Body of pancreas (tissue), 4 donors: ENCODE measurements around the gene RALGPS2.

Experiments
- POLR2A ChIP-seq, 3 donors: fragments of 450-650 bp; IDR thresholded peaks; one replicate each; pipeline ENCODE4 v1.6.1; 2016; ENCODE audit warnings: antibody characterized with exemption in 3 of 3, mild to moderate bottlenecking in 2 of 3
- TF ChIP-seq, protein P1 (sequence below), 7 experiments: fragments of 450-650 bp in 4 of 7; fragments of 200-600 bp in 3 of 7; sonication (generic) in 3 of 7; IDR thresholded peaks; one replicate each; pipeline ENCODE4 v1.5.1; 2016 to 2019; ENCODE audit warnings: antibody characterized with exemption in 7 of 7

GRCh38 chr1:178895928-178896327, 170.9 kb downstream of the RALGPS2 start:
- TF ChIP-seq POLR2A (IDR thresholded peaks at IDR 0.05): no peak
- TF ChIP-seq, protein P1, sequence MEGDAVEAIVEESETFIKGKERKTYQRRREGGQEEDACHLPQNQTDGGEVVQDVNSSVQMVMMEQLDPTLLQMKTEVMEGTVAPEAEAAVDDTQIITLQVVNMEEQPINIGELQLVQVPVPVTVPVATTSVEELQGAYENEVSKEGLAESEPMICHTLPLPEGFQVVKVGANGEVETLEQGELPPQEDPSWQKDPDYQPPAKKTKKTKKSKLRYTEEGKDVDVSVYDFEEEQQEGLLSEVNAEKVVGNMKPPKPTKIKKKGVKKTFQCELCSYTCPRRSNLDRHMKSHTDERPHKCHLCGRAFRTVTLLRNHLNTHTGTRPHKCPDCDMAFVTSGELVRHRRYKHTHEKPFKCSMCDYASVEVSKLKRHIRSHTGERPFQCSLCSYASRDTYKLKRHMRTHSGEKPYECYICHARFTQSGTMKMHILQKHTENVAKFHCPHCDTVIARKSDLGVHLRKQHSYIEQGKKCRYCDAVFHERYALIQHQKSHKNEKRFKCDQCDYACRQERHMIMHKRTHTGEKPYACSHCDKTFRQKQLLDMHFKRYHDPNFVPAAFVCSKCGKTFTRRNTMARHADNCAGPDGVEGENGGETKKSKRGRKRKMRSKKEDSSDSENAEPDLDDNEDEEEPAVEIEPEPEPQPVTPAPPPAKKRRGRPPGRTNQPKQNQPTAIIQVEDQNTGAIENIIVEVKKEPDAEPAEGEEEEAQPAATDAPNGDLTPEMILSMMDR (IDR thresholded peaks at IDR 0.05): no peak
